Breast epithelium (tissue), 3 donors: ENCODE data around the gene LBHD2.

Source experiments
- CTCF ChIP-seq, 3 donors: fragments of 450-650 bp; IDR thresholded peaks; one replicate each; pipeline ENCODE4 v1.5.1; 2016 to 2017; ENCODE audit warnings: antibody characterized with exemption in 3 of 3, mild to moderate bottlenecking in 3 of 3, moderate library complexity in 3 of 3
- POLR2A ChIP-seq: fragments of 450-650 bp; IDR thresholded peaks from one replicate; pipeline ENCODE4 v1.6.1; 2016; ENCODE audit warnings: antibody characterized with exemption, mild to moderate bottlenecking, moderate library complexity

- TF ChIP-seq POLR2A: no peak
- TF ChIP-seq CTCF (IDR thresholded peaks at IDR 0.05): no peak
Measured at GRCh38 chr14:103068351-103069073, 15.5 kb upstream of the LBHD2 start.
